Spleen (tissue), 7 donors: ENCODE results near the gene OSBPL10.

ENCODE experiments used
- CTCF ChIP-seq, 11 experiments: fragments of 200-600 bp in 7 of 11; fragments of 450-650 bp in 4 of 11; sonication (generic) in 4 of 11; IDR thresholded peaks in 8 of 11; conservative IDR thresholded peaks in 3 of 11; 1 replicate in 7 of 11; 2 replicates in 4 of 11; pipeline versions ENCODE4 v1.4.0 to v1.8.0; 2016 to 2021; ENCODE audit warnings: antibody characterized with exemption in 11 of 11, inconsistent platforms in 4 of 11, mild to moderate bottlenecking in 1 of 11
- POLR2A ChIP-seq, 3 donors: fragments of 450-650 bp; IDR thresholded peaks; one replicate each; pipeline ENCODE4 v1.5.1; 2017; ENCODE audit warnings: antibody characterized with exemption in 3 of 3, mild to moderate bottlenecking in 1 of 3
- POLR2AphosphoS5 ChIP-seq, 3 donors: sonication (generic); formaldehyde crosslinking; IDR thresholded peaks; one replicate each; pipeline ENCODE4 v1.5.1; 2017; ENCODE audit warnings: antibody characterized with exemption in 3 of 3
- donor health status: DM: no; HTN: no; CAD: no; lungs with moderate emphysema.
- donor health status: DM: no; HTN: no; CAD: no.
- donor health status: DM: no; HTN: no; CAD: no.

DNA sequence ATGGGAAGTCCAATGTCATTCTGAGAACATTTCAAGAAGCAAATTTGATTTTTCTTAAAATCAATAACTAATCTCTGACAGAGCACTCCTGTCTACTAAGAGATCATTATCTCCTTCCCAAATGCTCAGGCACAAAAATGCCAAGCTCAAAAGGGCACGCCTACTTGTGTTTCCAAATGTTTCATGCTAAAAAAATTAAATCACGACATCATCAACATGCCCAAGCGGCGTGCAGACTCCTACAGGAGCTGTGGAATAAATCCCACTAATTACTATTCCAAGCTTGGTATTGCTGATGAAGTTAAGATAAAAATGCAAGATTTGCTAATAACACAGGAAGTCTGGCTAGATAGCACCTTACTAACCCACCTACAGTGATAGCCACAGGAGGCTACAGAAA lies 140.8 kb downstream of the OSBPL10 start:
- TF ChIP-seq CTCF (IDR thresholded peaks at IDR 0.05 in 8 of 11, conservative IDR thresholded peaks at IDR 0.05 in 3 of 11) = no peak
- no peak for TF ChIP-seq POLR2A (IDR thresholded peaks at IDR 0.05)
- no peak for TF ChIP-seq POLR2AphosphoS5 (IDR thresholded peaks at IDR 0.05)
